ENCODE results near the gene UNG.

Gene UNG

DNA sequence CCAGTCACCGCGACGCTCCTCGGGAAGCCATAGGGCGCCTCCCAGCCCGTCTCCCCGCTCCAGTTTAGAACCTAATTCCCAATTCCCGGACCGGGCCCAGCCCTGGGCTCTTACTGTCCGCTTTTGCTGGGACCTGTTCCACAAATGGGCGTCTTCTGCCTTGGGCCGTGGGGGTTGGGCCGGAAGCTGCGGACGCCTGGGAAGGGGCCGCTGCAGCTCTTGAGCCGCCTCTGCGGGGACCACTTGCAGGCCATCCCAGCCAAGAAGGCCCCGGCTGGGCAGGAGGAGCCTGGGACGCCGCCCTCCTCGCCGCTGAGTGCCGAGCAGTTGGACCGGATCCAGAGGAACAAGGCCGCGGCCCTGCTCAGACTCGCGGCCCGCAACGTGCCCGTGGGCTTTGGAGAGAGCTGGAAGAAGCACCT lies 797 bp downstream of the UNG start:
- ChIA-PET CTCF (interaction anchor here (0.7 to 0.8 kb wide), 2 partner anchors 14 to 47 kb away, joined by 3 to 6 read pairs; no protein-coding TSS in a partner anchor), POLR2A (ENCODE audit: low non-redundant PET) (interaction anchor here (0.6 kb wide), 1 partner anchor 245 kb away, joined by 4 read pairs; no protein-coding TSS in a partner anchor)
- TF ChIP-seq, protein P1, sequence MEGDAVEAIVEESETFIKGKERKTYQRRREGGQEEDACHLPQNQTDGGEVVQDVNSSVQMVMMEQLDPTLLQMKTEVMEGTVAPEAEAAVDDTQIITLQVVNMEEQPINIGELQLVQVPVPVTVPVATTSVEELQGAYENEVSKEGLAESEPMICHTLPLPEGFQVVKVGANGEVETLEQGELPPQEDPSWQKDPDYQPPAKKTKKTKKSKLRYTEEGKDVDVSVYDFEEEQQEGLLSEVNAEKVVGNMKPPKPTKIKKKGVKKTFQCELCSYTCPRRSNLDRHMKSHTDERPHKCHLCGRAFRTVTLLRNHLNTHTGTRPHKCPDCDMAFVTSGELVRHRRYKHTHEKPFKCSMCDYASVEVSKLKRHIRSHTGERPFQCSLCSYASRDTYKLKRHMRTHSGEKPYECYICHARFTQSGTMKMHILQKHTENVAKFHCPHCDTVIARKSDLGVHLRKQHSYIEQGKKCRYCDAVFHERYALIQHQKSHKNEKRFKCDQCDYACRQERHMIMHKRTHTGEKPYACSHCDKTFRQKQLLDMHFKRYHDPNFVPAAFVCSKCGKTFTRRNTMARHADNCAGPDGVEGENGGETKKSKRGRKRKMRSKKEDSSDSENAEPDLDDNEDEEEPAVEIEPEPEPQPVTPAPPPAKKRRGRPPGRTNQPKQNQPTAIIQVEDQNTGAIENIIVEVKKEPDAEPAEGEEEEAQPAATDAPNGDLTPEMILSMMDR (conservative IDR thresholded peaks at IDR 0.05; ENCODE audit: low read depth), result no peak
- DNase-seq (ENCODE audit: low spot score), result peak; percentile 30
- H3K27ac ChIP-seq, result peak overlapping the region; percentile 90

DNA sequence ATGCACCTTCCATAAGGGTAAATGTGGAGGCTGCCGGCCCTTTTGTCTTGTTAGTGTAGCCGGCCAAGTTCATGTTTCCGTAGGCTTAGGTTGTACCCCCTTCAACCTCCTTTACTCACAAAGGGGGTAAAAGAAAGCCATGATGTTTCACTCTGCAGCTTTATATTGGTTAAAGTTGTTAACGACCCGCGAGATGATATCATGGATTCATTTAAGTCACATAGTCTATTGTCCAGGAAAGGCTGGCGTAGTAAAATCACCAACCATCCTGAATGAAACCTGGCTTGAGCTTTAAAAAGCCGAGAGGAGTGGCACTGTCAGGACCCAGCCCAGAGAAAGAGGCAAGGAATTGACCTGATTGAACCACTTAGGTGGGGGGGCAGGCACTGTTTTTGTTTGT lies 1.3 kb downstream of the UNG start:
- peak; percentile 9 for DNase-seq (ENCODE audit: low spot score)
- TF ChIP-seq, protein P1 (conservative IDR thresholded peaks at IDR 0.05; ENCODE audit: low read depth), result no peak
- CTCF ChIA-PET, result interaction anchor here (0.5 to 0.8 kb wide), 3 partner anchors 13 to 52 kb away, joined by 3 to 6 read pairs (median 3); no protein-coding TSS in a partner anchor
- POLR2A ChIA-PET (ENCODE audit: low non-redundant PET), result interaction anchor here (0.6 kb wide), 1 partner anchor 245 kb away, joined by 4 read pairs; no protein-coding TSS in a partner anchor
- H3K27ac ChIP-seq, result peak overlapping the region; percentile 90

DNA sequence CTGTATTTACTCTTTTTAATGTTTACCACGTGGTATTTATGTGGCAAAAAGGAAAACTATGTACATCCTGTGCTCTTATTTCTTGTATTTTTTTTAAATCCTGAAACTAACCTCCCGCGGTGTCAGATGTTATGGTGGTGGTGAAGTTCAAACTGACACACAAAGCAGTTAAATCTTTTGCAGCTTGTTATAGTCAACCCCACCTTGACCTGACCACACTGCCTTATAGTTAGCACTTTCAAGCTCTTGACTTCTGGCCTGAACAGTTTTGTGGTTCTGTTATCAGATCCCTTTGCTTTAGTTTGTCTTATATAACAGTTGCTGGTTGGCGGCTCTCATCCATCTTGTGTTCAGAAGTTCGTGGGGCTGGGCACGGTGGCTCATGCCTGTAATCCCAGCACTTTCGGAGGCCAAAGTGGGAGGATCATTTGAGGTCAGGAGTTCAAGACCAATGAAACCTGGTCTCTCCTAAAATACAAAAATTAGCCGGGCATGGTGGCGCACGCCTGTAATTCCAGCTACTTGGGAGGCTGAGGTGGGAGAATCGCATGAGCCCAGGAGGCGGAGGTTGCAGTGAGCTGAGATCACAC lies 2.1 kb downstream of the UNG start:
- TF ChIP-seq, protein P1 (conservative IDR thresholded peaks at IDR 0.05; ENCODE audit: low read depth), result no peak
- ChIA-PET POLR2A (ENCODE audit: low non-redundant PET) (no interaction called here), CTCF (no interaction called here)
- no peak for DNase-seq (ENCODE audit: low spot score)
- no peak overlapping the region for H3K27ac ChIP-seq

DNA sequence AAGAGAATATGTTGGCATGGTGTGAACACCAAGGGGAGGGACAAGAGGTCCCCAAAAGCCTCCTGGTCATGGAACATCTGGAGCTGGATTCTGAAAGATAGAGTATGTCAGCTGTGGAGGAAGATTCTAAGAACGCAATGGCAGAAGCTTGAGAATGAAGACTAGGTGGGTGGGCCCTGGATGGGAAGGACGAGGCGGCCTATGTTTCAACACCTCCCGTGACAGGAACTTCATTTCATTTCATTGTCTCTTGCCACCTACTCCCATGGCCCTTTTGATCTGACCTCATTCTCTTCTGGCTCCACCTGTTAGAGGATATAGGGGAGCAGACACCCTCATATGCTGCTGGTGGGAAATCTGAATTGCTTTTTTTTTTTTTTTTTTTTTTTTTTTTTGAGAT lies 3.3 kb downstream of the UNG start:
- ChIA-PET CTCF (interaction anchor here (0.6 kb wide), 1 partner anchor 9 kb away, joined by 3 read pairs; no protein-coding TSS in a partner anchor), POLR2A (ENCODE audit: low non-redundant PET) (no interaction called here)
- DNase-seq (ENCODE audit: low spot score), result no peak
- TF ChIP-seq, protein P1 (conservative IDR thresholded peaks at IDR 0.05; ENCODE audit: low read depth), result no peak
- H3K27ac ChIP-seq, result no peak overlapping the region

DNA sequence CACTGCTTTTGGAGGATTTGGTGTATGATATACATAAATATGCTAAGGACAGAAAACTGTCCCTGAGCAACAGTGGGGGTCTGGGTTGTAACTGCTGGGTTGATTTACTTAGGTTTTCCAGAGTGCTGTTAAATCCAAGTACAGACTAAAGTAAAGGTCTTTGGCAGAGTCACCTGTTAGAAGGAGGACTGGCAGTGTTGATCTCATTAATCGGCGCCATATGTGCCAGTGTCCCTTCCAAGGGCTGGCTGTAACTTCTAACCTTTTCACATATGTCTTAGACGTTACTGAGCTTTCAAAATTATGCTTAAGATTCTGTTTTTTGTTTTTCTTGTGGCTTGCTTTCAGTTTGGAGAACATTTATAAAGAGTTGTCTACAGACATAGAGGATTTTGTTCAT lies 5.1 kb downstream of the UNG start:
- no peak for DNase-seq (ENCODE audit: low spot score)
- POLR2A ChIA-PET (ENCODE audit: low non-redundant PET), result no interaction called here
- H3K27ac ChIP-seq, result no peak overlapping the region; the same call in 1 of the 2 replicates
- CTCF ChIA-PET, result interaction anchor here (0.6 to 1.9 kb wide), 3 partner anchors 9 to 18 kb away, joined by 3 to 7 read pairs (median 6); partner anchors contain the start of gene ALKBH2
- TF ChIP-seq, protein P1 (conservative IDR thresholded peaks at IDR 0.05; ENCODE audit: low read depth), result no peak

DNA sequence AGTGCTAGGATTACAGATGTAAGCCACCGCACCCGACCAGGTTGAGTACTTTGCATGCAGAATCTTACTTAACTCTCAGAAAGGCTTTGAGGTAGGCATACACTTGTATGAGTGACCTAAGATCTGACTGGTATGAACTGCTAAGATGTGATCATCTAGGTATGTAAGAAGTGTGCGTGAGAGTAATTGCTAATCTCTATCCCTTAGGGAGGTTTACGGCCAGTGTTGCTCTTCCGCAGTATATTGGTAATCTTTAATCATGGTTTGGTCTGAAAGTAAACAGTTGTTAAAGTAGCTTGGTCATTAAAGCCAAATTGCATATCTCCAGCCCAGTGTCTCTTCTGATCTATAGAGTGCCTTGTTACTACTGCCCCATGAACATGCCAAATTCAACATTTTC lies 7.8 kb downstream of the UNG start:
- POLR2A ChIA-PET (ENCODE audit: low non-redundant PET), result no interaction called here
- H3K27ac ChIP-seq, result no peak overlapping the region
- CTCF ChIA-PET, result no interaction called here
- DNase-seq (ENCODE audit: low spot score), result no peak
- TF ChIP-seq, protein P1 (conservative IDR thresholded peaks at IDR 0.05; ENCODE audit: low read depth), result no peak

Measured in RWPE1 (cell line).